GM21576 (cell line): Measurements from ENCODE around the gene TCP11L2.

Source experiments
- ATAC-seq: cut with Tn5 transposase; IDR thresholded peaks from one replicate; pipeline ENCODE4 v1.9.1; 2021; ENCODE audit warnings: mild to moderate bottlenecking, moderate library complexity; ENCODE audit not compliant: unreplicated experiment

Gene TCP11L2

GRCh38 chr12:106387848-106388377, 85.4 kb downstream of the TCP11L2 start:
- no peak for ATAC-seq

DNA sequence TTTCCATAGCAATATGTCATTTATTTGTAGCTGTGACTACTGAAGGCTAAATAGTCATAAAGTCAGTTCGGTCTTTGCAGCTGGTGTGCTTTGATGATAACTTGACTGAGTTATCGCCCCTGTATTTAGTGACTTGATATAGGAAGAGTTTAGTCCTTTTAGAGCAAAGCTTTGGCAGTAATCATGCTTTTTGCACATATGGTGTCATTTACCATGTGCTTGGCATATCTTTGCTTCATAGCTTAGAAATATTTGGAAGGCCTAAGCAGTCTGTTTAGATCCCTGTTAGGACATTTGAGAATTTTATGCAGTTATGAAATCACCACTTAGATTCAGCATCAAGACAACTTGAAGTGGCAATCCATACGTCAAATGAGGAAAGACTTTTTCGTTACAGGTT, 86.6 kb downstream of the TCP11L2 start:
- no peak for ATAC-seq

- no peak for ATAC-seq
Observed at GRCh38 chr12:106392759-106393158, 90.2 kb downstream of the TCP11L2 start.
